Gastrocnemius medialis (tissue), 4 donors: ENCODE measurements around the gene HDAC4. TPM values are rescaled to one million over a fixed set of nuclear protein-coding genes. Genes with fewer than 3 reads are reported as not detected.

ENCODE experiments used
- ATAC-seq, 2 donors: fragments of 150-250 bp; one replicate each; pipeline ENCODE4 v1.9.1; 2016
- DNase-seq, 2 donors: peaks; one replicate each; pipeline ENCODE4 v3.0.0-alpha.2; 2019
- H3K27ac ChIP-seq, 4 donors: fragments of 200-600 bp; sonication (generic); 1 replicate in 1 of 4; 2 replicates in 3 of 4; pipeline ENCODE4 v1.5.1; 2016 to 2018; ENCODE audit warnings: mild to moderate bottlenecking in 2 of 4, moderate library complexity in 1 of 4
- H3K27me3 ChIP-seq, 3 donors: fragments of 200-600 bp; sonication (generic) in 2 of 3; 1 replicate in 1 of 3; 2 replicates in 2 of 3; pipeline versions ENCODE4 v1.5.1 to v1.6.0; 2016 to 2019; ENCODE audit warnings: mild to moderate bottlenecking in 1 of 3, moderate library complexity in 1 of 3
- H3K36me3 ChIP-seq, 2 donors: fragments of 200-600 bp; sonication (generic) in 1 of 2; one replicate each; pipeline ENCODE4 v1.5.1; 2017 to 2018
- H3K4me1 ChIP-seq, 2 donors: fragments of 200-600 bp; sonication (generic) in 1 of 2; one replicate each; pipeline ENCODE4 v1.5.1; 2016 to 2017; ENCODE audit warnings: mild to moderate bottlenecking in 2 of 2
- H3K4me3 ChIP-seq, 4 donors: fragments of 200-600 bp; sonication (generic) in 3 of 4; 1 replicate in 1 of 4; 2 replicates in 3 of 4; pipeline ENCODE4 v1.5.1; 2016 to 2019; ENCODE audit warnings: mild to moderate bottlenecking in 2 of 4
- H3K9me3 ChIP-seq, 3 donors: fragments of 200-600 bp; sonication (generic) in 2 of 3; 1 replicate in 1 of 3; 2 replicates in 2 of 3; pipeline ENCODE4 v1.5.1; 2016 to 2019
- POLR2A ChIP-seq, 2 donors: fragments of 450-650 bp; IDR thresholded peaks; one replicate each; pipeline ENCODE4 v1.6.1; 2017; ENCODE audit warnings: antibody characterized with exemption in 2 of 2, mild to moderate bottlenecking in 2 of 2, moderate library complexity in 2 of 2
- in situ Hi-C, 4 donors: fragments of 200-750 bp; cut with MboI; loops; one replicate each; pipeline versions ENCODE4 v1.15.0 to v1.8.0; 2017; ENCODE audit warnings: low sequenced_read_pairs in 4 of 4
- intact Hi-C: fragments of 100-400 bp; cut with DNase I; formaldehyde crosslinking; loops from one replicate; pipeline ENCODE4 v1.15.1; 2023; ENCODE audit warnings: low total_unique reads
- total RNA-seq, 4 donors: library from RNA; depleted of rRNA; stranded (reverse); fragments of >200 nt; gene quantifications; one replicate each; pipeline versions ENCODE4 v1.1.0 to v1.2.3, GENCODE V29; 2016
- TF ChIP-seq, protein P1 (sequence below), 5 experiments: fragments of 450-650 bp in 3 of 5; fragments of 200-600 bp in 2 of 5; sonication (generic) in 2 of 5; IDR thresholded peaks in 4 of 5; conservative IDR thresholded peaks in 1 of 5; 1 replicate in 4 of 5; 2 replicates in 1 of 5; pipeline ENCODE4 v1.5.1; 2016 to 2019; ENCODE audit warnings: antibody characterized with exemption in 5 of 5, mild to moderate bottlenecking in 3 of 5, moderate library complexity in 3 of 5

The HDAC4 gene
- total RNA-seq, 4 donors from 2014 or later, result 23.6 to 257 (median 119) TPM

DNA sequence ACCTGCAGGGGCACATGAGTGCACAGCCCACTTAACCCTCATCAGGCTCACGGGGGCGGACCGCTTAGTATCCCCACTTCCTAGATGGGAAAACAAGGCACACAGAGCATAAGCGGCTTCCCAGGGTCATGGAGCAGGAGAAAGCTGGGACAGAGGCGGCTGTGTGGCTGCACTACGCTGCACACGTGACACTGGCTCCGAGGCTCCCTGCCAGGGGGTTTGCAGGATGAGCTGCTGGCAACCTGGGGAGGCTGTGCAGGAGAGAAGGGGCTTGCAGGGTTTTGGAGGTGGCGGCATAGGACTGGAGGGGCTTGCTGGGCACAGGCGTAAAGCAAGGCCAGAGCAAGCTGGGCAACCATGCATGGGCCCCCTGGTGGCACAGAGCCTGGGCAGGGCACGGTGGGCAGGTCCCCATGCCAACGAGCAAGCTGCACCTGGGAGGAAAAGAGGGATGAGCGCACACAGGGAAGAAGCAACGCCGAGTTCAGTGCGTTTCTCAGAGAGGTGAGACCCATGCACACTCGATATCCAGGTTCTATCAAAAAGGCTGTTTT is 268.6 kb downstream of the HDAC4 start:
- H3K9me3 ChIP-seq, result no peaks in the 10 kb centered on the region
- H3K27ac ChIP-seq, result no peak overlapping the region
- in situ Hi-C loops, result no loop called here
- ATAC-seq (no peak), DNase-seq (no peak)
- no peaks in the 10 kb centered on the region for H3K27me3 ChIP-seq
- H3K36me3 ChIP-seq, result peaks cover 0 to 79% of the 10 kb centered on the region in 2 donors
- intact Hi-C loops, result no loop called here
- no peak overlapping the region for H3K4me3 ChIP-seq
- no peaks in the 10 kb centered on the region for H3K4me1 ChIP-seq
- TF ChIP-seq POLR2A (IDR thresholded peaks at IDR 0.05), result no peak
- TF ChIP-seq, protein P1, sequence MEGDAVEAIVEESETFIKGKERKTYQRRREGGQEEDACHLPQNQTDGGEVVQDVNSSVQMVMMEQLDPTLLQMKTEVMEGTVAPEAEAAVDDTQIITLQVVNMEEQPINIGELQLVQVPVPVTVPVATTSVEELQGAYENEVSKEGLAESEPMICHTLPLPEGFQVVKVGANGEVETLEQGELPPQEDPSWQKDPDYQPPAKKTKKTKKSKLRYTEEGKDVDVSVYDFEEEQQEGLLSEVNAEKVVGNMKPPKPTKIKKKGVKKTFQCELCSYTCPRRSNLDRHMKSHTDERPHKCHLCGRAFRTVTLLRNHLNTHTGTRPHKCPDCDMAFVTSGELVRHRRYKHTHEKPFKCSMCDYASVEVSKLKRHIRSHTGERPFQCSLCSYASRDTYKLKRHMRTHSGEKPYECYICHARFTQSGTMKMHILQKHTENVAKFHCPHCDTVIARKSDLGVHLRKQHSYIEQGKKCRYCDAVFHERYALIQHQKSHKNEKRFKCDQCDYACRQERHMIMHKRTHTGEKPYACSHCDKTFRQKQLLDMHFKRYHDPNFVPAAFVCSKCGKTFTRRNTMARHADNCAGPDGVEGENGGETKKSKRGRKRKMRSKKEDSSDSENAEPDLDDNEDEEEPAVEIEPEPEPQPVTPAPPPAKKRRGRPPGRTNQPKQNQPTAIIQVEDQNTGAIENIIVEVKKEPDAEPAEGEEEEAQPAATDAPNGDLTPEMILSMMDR (IDR thresholded peaks at IDR 0.05 in 4 of 5, conservative IDR thresholded peaks at IDR 0.05 in 1 of 5), result no peak

GRCh38 chr2:239131521-239131920 is 269.3 kb downstream of the HDAC4 start:
- Histone ChIP-seq H3K27me3 (no peaks in the 10 kb centered on the region), H3K4me3 (no peak overlapping the region), H3K9me3 (no peaks in the 10 kb centered on the region), H3K4me1 (no peaks in the 10 kb centered on the region), H3K27ac (no peak overlapping the region), H3K36me3 (peaks cover 0 to 76% of the 10 kb centered on the region in 2 donors)
- ATAC-seq (no peak), DNase-seq (no peak)
- in situ Hi-C loops (no loop called here), intact Hi-C loops (no loop called here)
- TF ChIP-seq, protein P1 (IDR thresholded peaks at IDR 0.05 in 4 of 5, conservative IDR thresholded peaks at IDR 0.05 in 1 of 5), result no peak
- TF ChIP-seq POLR2A (IDR thresholded peaks at IDR 0.05), result no peak

GRCh38 chr2:239130786-239131325 is 270.0 kb downstream of the HDAC4 start:
- intact Hi-C loops, result no loop called here
- Histone ChIP-seq H3K27me3 (no peaks in the 10 kb centered on the region), H3K9me3 (no peaks in the 10 kb centered on the region), H3K36me3 (peaks cover 0 to 76% of the 10 kb centered on the region in 2 donors), H3K27ac (no peak overlapping the region), H3K4me3 (no peak overlapping the region), H3K4me1 (no peaks in the 10 kb centered on the region)
- TF ChIP-seq POLR2A (IDR thresholded peaks at IDR 0.05), result no peak
- TF ChIP-seq, protein P1 (IDR thresholded peaks at IDR 0.05 in 4 of 5, conservative IDR thresholded peaks at IDR 0.05 in 1 of 5), result no peak
- in situ Hi-C loops, result no loop called here
- ATAC-seq (no peak), DNase-seq (no peak)

DNA sequence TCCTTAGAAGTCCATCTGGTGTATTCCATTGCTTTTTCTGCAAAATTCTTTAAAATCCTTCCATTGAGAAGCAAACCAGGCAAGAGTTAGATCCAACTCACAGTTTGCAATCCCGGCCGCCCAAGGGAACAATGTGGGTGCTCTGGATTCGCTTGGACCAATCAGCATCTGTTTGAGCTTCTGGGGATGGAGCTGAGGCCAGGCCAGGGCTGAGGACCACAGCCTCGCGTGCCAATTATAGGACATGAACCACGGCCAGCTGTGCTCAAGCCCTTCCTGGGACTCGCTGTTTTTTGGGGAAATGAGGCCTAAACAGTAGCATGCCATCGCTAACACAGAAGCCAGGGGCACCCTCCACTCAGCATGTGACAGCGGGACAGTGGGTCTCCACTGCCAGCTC is 270.8 kb downstream of the HDAC4 start:
- Histone ChIP-seq H3K4me3 (no peak overlapping the region), H3K4me1 (no peaks in the 10 kb centered on the region), H3K36me3 (peaks cover 0 to 77% of the 10 kb centered on the region in 2 donors), H3K9me3 (no peaks in the 10 kb centered on the region), H3K27ac (no peak overlapping the region), H3K27me3 (no peaks in the 10 kb centered on the region)
- intact Hi-C loops (no loop called here), in situ Hi-C loops (no loop called here)
- no peak for TF ChIP-seq POLR2A (IDR thresholded peaks at IDR 0.05)
- TF ChIP-seq, protein P1 (IDR thresholded peaks at IDR 0.05 in 4 of 5, conservative IDR thresholded peaks at IDR 0.05 in 1 of 5), result no peak
- ATAC-seq (no peak), DNase-seq (no peak)
